HEK293 (cell line): Measurements from ENCODE around the gene CCL4.

ENCODE experiments used
- CTCF ChIA-PET: fragments of 350-600 bp; formaldehyde crosslinking; extraction: SDS; loops from one replicate; lab custom pipeline; 2021; ENCODE audit warnings: antibody characterized with exemption; lab: Yijun Ruan, JAX
- POLR2A ChIA-PET: fragments of 300-600 bp; formaldehyde crosslinking; extraction: SDS; loops from one replicate; lab custom pipeline; 2020; ENCODE audit warnings: antibody characterized with exemption, inconsistent platforms; lab: Yijun Ruan, JAX
- H3K27ac ChIP-seq: fragments of 200-500 bp; sonication (Bioruptor generic); 2 replicates; pipeline ENCODE4 v1.5.1; 2014; ENCODE audit warnings: low read depth, low read length, control low read depth, inconsistent platforms; ENCODE audit errors: extremely low read depth
- H3K36me3 ChIP-seq, 2 experiments: fragments of 200-500 bp in 1 of 2; sonication (Bioruptor generic) in 1 of 2; 1 replicate in 1 of 2; 2 replicates in 1 of 2; pipeline ENCODE4 v1.5.1; 2014 to 2017; ENCODE audit warnings: inconsistent platforms in 2 of 2, low read length in 2 of 2; ENCODE audit not compliant: control insufficient read depth in 2 of 2, insufficient read depth in 1 of 2
- H3K4me1 ChIP-seq: fragments of 200-500 bp; sonication (Bioruptor generic); 2 replicates; pipeline ENCODE4 v1.5.1; 2014; ENCODE audit warnings: mild to moderate bottlenecking, low read length, inconsistent platforms; ENCODE audit not compliant: control insufficient read depth, insufficient read depth
- H3K4me3 ChIP-seq: 2 replicates; pipeline ENCODE4 v1.5.1; 2011; ENCODE audit warnings: low read depth, mild to moderate bottlenecking, control low read depth, low read length, moderate library complexity
- H3K9me3 ChIP-seq: fragments of 200-500 bp; sonication (Bioruptor generic); 2 replicates; pipeline ENCODE4 v1.5.1; 2014; ENCODE audit warnings: low read depth, low read length, inconsistent platforms; ENCODE audit not compliant: control insufficient read depth, insufficient read depth
- BCL6B ChIP-seq: fragments of 450-650 bp; formaldehyde crosslinking; IDR thresholded peaks from 2 replicates; pipeline ENCODE4 v1.5.1; 2017; ENCODE audit warnings: missing biosample characterization, missing genetic modification characterization
- GLI2 ChIP-seq: fragments of 450-650 bp; formaldehyde crosslinking; IDR thresholded peaks from 2 replicates; pipeline ENCODE4; 2017; ENCODE audit warnings: missing biosample characterization, missing genetic modification characterization, low read depth, borderline replicate concordance
- HOXA7 ChIP-seq: sonication (generic); formaldehyde crosslinking; IDR thresholded peaks from 2 replicates; pipeline ENCODE4 v1.8.1; 2022; ENCODE audit warnings: missing genetic modification reagents, borderline replicate concordance
- HOXC10 ChIP-seq: sonication (generic); formaldehyde crosslinking; IDR thresholded peaks from 2 replicates; pipeline ENCODE4 v1.8.1; 2023; ENCODE audit warnings: mild to moderate bottlenecking, missing genetic modification reagents
- KLF10 ChIP-seq: fragments of 450-650 bp; IDR thresholded peaks from 2 replicates; pipeline ENCODE4 v1.5.1; 2018; ENCODE audit warnings: missing biosample characterization, mild to moderate bottlenecking, missing genetic modification characterization
- RBAK ChIP-seq: fragments of 450-650 bp; formaldehyde crosslinking; IDR thresholded peaks from 2 replicates; pipeline ENCODE4 v1.5.1; 2016; ENCODE audit warnings: missing biosample characterization, missing genetic modification characterization
- ZFP69B ChIP-seq: fragments of 450-650 bp; formaldehyde crosslinking; IDR thresholded peaks from 2 replicates; pipeline ENCODE4 v1.5.1; 2016; ENCODE audit warnings: missing biosample characterization, missing genetic modification characterization
- ZNF169 ChIP-seq: fragments of 450-650 bp; formaldehyde crosslinking; IDR thresholded peaks from 2 replicates; pipeline ENCODE4 v1.5.1; 2016; ENCODE audit warnings: missing biosample characterization, missing genetic modification characterization
- ZNF175 ChIP-seq: fragments of 450-650 bp; formaldehyde crosslinking; IDR thresholded peaks from 2 replicates; pipeline ENCODE4 v1.5.1; 2016; ENCODE audit warnings: missing biosample characterization, missing genetic modification characterization
- ZNF18 ChIP-seq: fragments of 450-650 bp; formaldehyde crosslinking; IDR thresholded peaks from 2 replicates; pipeline ENCODE4 v1.5.1; 2016; ENCODE audit warnings: missing biosample characterization, missing genetic modification characterization
- ZNF26 ChIP-seq: fragments of 450-650 bp; formaldehyde crosslinking; IDR thresholded peaks from 2 replicates; pipeline ENCODE4 v1.5.1; 2016; ENCODE audit warnings: missing biosample characterization, missing genetic modification characterization
- ZNF266 ChIP-seq: fragments of 450-650 bp; formaldehyde crosslinking; IDR thresholded peaks from 2 replicates; pipeline ENCODE4 v1.5.1; 2016; ENCODE audit warnings: missing biosample characterization, missing genetic modification characterization, low read depth
- ZNF335 ChIP-seq: fragments of 450-650 bp; formaldehyde crosslinking; conservative IDR thresholded peaks from 2 replicates; pipeline ENCODE4 v1.5.1; 2016; ENCODE audit warnings: missing biosample characterization, missing genetic modification characterization
- ZNF391 ChIP-seq: fragments of 450-650 bp; formaldehyde crosslinking; IDR thresholded peaks from 2 replicates; pipeline ENCODE4 v1.5.1; 2016; ENCODE audit warnings: low read depth, missing biosample characterization, missing genetic modification characterization, borderline replicate concordance
- ZNF404 ChIP-seq: fragments of 450-650 bp; formaldehyde crosslinking; IDR thresholded peaks from 2 replicates; pipeline ENCODE4 v1.5.1; 2017; ENCODE audit warnings: missing biosample characterization, missing genetic modification characterization
- ZNF416 ChIP-seq: fragments of 450-650 bp; formaldehyde crosslinking; IDR thresholded peaks from 2 replicates; pipeline ENCODE4 v1.5.1; 2016; ENCODE audit warnings: missing biosample characterization, missing genetic modification characterization
- ZNF473 ChIP-seq: fragments of 450-650 bp; formaldehyde crosslinking; IDR thresholded peaks from 2 replicates; pipeline ENCODE4 v1.5.1; 2017; ENCODE audit warnings: missing biosample characterization, missing genetic modification characterization
- ZNF549 ChIP-seq: fragments of 450-650 bp; IDR thresholded peaks from 2 replicates; pipeline ENCODE4 v1.5.1; 2018; ENCODE audit warnings: missing biosample characterization, missing genetic modification characterization, mild to moderate bottlenecking, inconsistent platforms, moderate library complexity
- ZNF658 ChIP-seq: fragments of 450-650 bp; formaldehyde crosslinking; IDR thresholded peaks from 2 replicates; pipeline ENCODE4; 2016; ENCODE audit warnings: missing biosample characterization, missing genetic modification characterization
- ZNF76 ChIP-seq: fragments of 450-650 bp; formaldehyde crosslinking; IDR thresholded peaks from 2 replicates; pipeline ENCODE4; 2016; ENCODE audit warnings: low read depth, missing biosample characterization, missing genetic modification characterization, borderline replicate concordance
- ZNF792 ChIP-seq: fragments of 450-650 bp; formaldehyde crosslinking; IDR thresholded peaks from 2 replicates; pipeline ENCODE4 v1.5.1; 2016; ENCODE audit warnings: missing biosample characterization, missing genetic modification characterization
- TF ChIP-seq, protein P1 (sequence below): fragments of 450-650 bp; formaldehyde crosslinking; optimal IDR thresholded peaks from 2 replicates; pipeline ENCODE3; 2016; ENCODE audit warnings: missing biosample characterization, mild to moderate bottlenecking, missing genetic modification characterization

Gene CCL4

GRCh38 chr17:36055171-36055570 is 48.5 kb upstream of the CCL4 start:
- no peak overlapping the region for H3K4me3 ChIP-seq
- no peaks in the 10 kb centered on the region; the same call in none of the 2 replicates for H3K9me3 ChIP-seq
- POLR2A ChIA-PET: no interaction called here
- no peaks in the 10 kb centered on the region for H3K4me1 ChIP-seq
- CTCF ChIA-PET: interaction anchor here (6.1 kb wide), 1 partner anchor 17 kb away, joined by 42 read pairs; no protein-coding TSS in a partner anchor
- TF ChIP-seq ZNF266 (no peak), BCL6B (tag by site-specific recombination) (no peak)
- no peaks in the 10 kb centered on the region for H3K36me3 ChIP-seq
- H3K27ac ChIP-seq: no peak overlapping the region

GRCh38 chr17:36055921-36056520 is 47.6 kb upstream of the CCL4 start:
- no peak for TF ChIP-seq ZNF76 (tag by site-specific recombination)
- TF ChIP-seq ZNF175: no peak
- no peak for TF ChIP-seq RBAK
- TF ChIP-seq HOXA7 (CRISPR knock-in tag): no peak
- TF ChIP-seq ZNF792 (tag by site-specific recombination): no peak
- TF ChIP-seq, protein P1, sequence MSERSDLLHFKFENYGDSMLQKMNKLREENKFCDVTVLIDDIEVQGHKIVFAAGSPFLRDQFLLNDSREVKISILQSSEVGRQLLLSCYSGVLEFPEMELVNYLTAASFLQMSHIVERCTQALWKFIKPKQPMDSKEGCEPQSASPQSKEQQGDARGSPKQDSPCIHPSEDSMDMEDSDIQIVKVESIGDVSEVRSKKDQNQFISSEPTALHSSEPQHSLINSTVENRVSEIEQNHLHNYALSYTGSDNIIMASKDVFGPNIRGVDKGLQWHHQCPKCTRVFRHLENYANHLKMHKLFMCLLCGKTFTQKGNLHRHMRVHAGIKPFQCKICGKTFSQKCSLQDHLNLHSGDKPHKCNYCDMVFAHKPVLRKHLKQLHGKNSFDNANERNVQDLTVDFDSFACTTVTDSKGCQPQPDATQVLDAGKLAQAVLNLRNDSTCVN: no peak
- TF ChIP-seq ZNF658 (tag by site-specific recombination): no peak
- TF ChIP-seq ZNF404 (tag by site-specific recombination): no peak
- TF ChIP-seq ZNF549 (tag by site-specific recombination): no peak
- TF ChIP-seq GLI2 (tag by site-specific recombination): no peak
- no peak for TF ChIP-seq ZNF26 (tag by site-specific recombination)
- no peak for TF ChIP-seq ZFP69B (tag by site-specific recombination)
- no peak for TF ChIP-seq ZNF416
- TF ChIP-seq ZNF169: no peak
- no peak for TF ChIP-seq ZNF335 (tag by site-specific recombination)
- TF ChIP-seq ZNF18 (tag by site-specific recombination): no peak
- no peak for TF ChIP-seq ZNF473 (tag by site-specific recombination)
- TF ChIP-seq ZNF391 (tag by site-specific recombination): no peak
- no peak for TF ChIP-seq KLF10 (tag by site-specific recombination)
- no peak for TF ChIP-seq HOXC10
- Histone ChIP-seq H3K9me3 (no peaks in the 10 kb centered on the region; the same call in 1 of the 2 replicates), H3K36me3 (no peaks in the 10 kb centered on the region), H3K4me3 (no peak overlapping the region), H3K4me1 (no peaks in the 10 kb centered on the region), H3K27ac (no peak overlapping the region)
- POLR2A ChIA-PET: no interaction called here
- CTCF ChIA-PET: interaction anchor here (0.5 to 6.1 kb wide), 5 partner anchors 16 to 573 kb away, joined by 3 to 42 read pairs (median 3); no protein-coding TSS in a partner anchor
